GM23338 (cell line): ENCODE results near the gene PDHB. TPM values are rescaled to one million over a fixed set of nuclear protein-coding genes. Genes with fewer than 3 reads are reported as not detected.

Experiments
- ATAC-seq: fragments of 200-7000 bp; cut with Tn5 transposase; 3 replicates; pipeline ENCODE4 v1.9.1; 2020
- DNase-seq: peaks from one replicate; pipeline ENCODE4 v3.0.0-alpha.2; 2015; ENCODE audit warnings: low spot score
- H2AFZ ChIP-seq: fragments of 200-600 bp; sonication (generic); 2 replicates; pipeline ENCODE4 v1.8.0; 2016; ENCODE audit warnings: antibody characterized with exemption, mild to moderate bottlenecking, moderate library complexity
- H3F3A ChIP-seq: fragments of 200-600 bp; sonication (generic); replicated peaks from 2 replicates; pipeline ENCODE4 v1.8.0; 2017; ENCODE audit warnings: antibody characterized with exemption, mixed run types, low read depth
- H3K27ac ChIP-seq: fragments of 200-600 bp; sonication (generic); 2 replicates; pipeline ENCODE4 v1.6.1; 2016; ENCODE audit warnings: low read depth
- H3K27me3 ChIP-seq: fragments of 200-600 bp; sonication (generic); 2 replicates; pipeline ENCODE4 v1.8.0; 2016; ENCODE audit warnings: mild to moderate bottlenecking, mixed run types, moderate library complexity; ENCODE audit not compliant: insufficient read depth
- H3K36me3 ChIP-seq: fragments of 200-600 bp; sonication (generic); 2 replicates; pipeline ENCODE4 v1.8.0; 2016; ENCODE audit warnings: mild to moderate bottlenecking; ENCODE audit not compliant: insufficient read depth
- H3K4me1 ChIP-seq: fragments of 200-600 bp; sonication (generic); 2 replicates; pipeline ENCODE4 v1.8.0; 2016; ENCODE audit warnings: mild to moderate bottlenecking, moderate library complexity; ENCODE audit not compliant: insufficient read depth
- H3K4me2 ChIP-seq: fragments of 200-600 bp; sonication (generic); 2 replicates; pipeline ENCODE4 v1.7.1; 2017; ENCODE audit warnings: mixed run types
- H3K4me3 ChIP-seq: fragments of 200-600 bp; sonication (generic); 2 replicates; pipeline ENCODE4 v1.6.1; 2016; ENCODE audit warnings: mixed run types
- H3K79me2 ChIP-seq: fragments of 200-600 bp; sonication (generic); replicated peaks from 2 replicates; pipeline ENCODE4 v1.8.0; 2017; ENCODE audit warnings: mild to moderate bottlenecking; ENCODE audit not compliant: insufficient read depth
- H3K9me2 ChIP-seq: fragments of 200-600 bp; sonication (generic); 2 replicates; pipeline ENCODE4 v1.8.0; 2017; ENCODE audit not compliant: insufficient read depth
- H4K20me1 ChIP-seq: fragments of 200-600 bp; sonication (generic); replicated peaks from 2 replicates; pipeline ENCODE4 v1.8.0; 2017; ENCODE audit warnings: mild to moderate bottlenecking; ENCODE audit not compliant: insufficient read depth
- H3K27ac Mint-ChIP-seq: 2 replicates; pipeline ENCODE4 v1.8.0; 2020; ENCODE audit warnings: inconsistent platforms, mild to moderate bottlenecking, moderate library complexity, mixed read lengths
- H3K27me3 Mint-ChIP-seq: 3 replicates; pipeline ENCODE4 v1.8.0; 2022; ENCODE audit warnings: low read depth, mild to moderate bottlenecking, moderate library complexity, mixed read lengths, inconsistent platforms; ENCODE audit not compliant: insufficient read depth, poor library complexity
- H3K36me3 Mint-ChIP-seq: 3 replicates; pipeline ENCODE4 v1.8.0; 2021; ENCODE audit warnings: low read depth, mild to moderate bottlenecking, inconsistent platforms, moderate library complexity, mixed read lengths
- H3K4me1 Mint-ChIP-seq: 3 replicates; pipeline ENCODE4 v1.8.0; 2020; ENCODE audit warnings: mild to moderate bottlenecking, inconsistent platforms, mixed read lengths
- H3K4me3 Mint-ChIP-seq: 3 replicates; pipeline ENCODE4 v1.8.0; 2021; ENCODE audit warnings: moderate library complexity, mild to moderate bottlenecking, inconsistent platforms, mixed read lengths
- H3K9me3 Mint-ChIP-seq: 3 replicates; pipeline ENCODE4 v1.8.0; 2020; ENCODE audit warnings: moderate library complexity, mild to moderate bottlenecking, inconsistent platforms, mixed read lengths
- CREB1 ChIP-seq: fragments of 250-450 bp; sonication (Bioruptor Pico); IDR thresholded peaks from 2 replicates; pipeline ENCODE4 v1.5.0; 2020; ENCODE audit warnings: low read depth, mild to moderate bottlenecking, moderate library complexity
- ETS1 ChIP-seq: IDR thresholded peaks from 2 replicates; pipeline ENCODE4 v1.6.1; 2016; ENCODE audit warnings: antibody characterized with exemption
- EZH2phosphoT487 ChIP-seq: fragments of 200-600 bp; sonication (generic); IDR thresholded peaks from one replicate; pipeline ENCODE4 v1.8.1; 2018; ENCODE audit warnings: antibody characterized with exemption; ENCODE audit not compliant: unreplicated experiment
- JUNB ChIP-seq: IDR thresholded peaks from one replicate; pipeline ENCODE4 v1.6.1; 2016; ENCODE audit warnings: antibody characterized with exemption; ENCODE audit not compliant: unreplicated experiment
- NANOG ChIP-seq: IDR thresholded peaks from 2 replicates; pipeline ENCODE4 v1.6.1; 2016; ENCODE audit warnings: antibody characterized with exemption, borderline replicate concordance
- POLR2AphosphoS5 ChIP-seq: IDR thresholded peaks from 2 replicates; pipeline ENCODE4 v1.6.1; 2016; ENCODE audit warnings: antibody characterized with exemption, low read depth
- REST ChIP-seq: IDR thresholded peaks from one replicate; pipeline ENCODE4 v1.6.1; 2018; ENCODE audit warnings: antibody characterized with exemption; ENCODE audit not compliant: unreplicated experiment
- STAT1 ChIP-seq: IDR thresholded peaks from one replicate; pipeline ENCODE4 v1.6.1; 2016; ENCODE audit warnings: antibody characterized with exemption; ENCODE audit not compliant: unreplicated experiment
- ZNF114 ChIP-seq: fragments of 250-450 bp; sonication (Bioruptor Pico); IDR thresholded peaks from 2 replicates; pipeline ENCODE4 v1.5.0; 2020; ENCODE audit warnings: mild to moderate bottlenecking, moderate library complexity
- ZNF462 ChIP-seq: fragments of 250-450 bp; sonication (Bioruptor Pico); IDR thresholded peaks from 2 replicates; pipeline ENCODE4 v1.5.0; 2020; ENCODE audit warnings: mild to moderate bottlenecking, moderate library complexity
- polyA plus RNA-seq: library from polyadenylated mRNA; unstranded; fragments of >200 nt; fragmentation: Nextera tagmentation; extraction: Ambion mirVana; gene quantifications from 2 replicates; pipeline ENCODE4 v1.2.1, GENCODE V29; 2016
- total RNA-seq: library from RNA; depleted of rRNA; stranded (reverse); fragments of >200 nt; shearing (Covaris generic); gene quantifications from 2 replicates; pipeline ENCODE4 v1.2.3, GENCODE V29; 2014

The PDHB gene
- total and polyA plus RNA-seq, 2 experiments from 2014 or later = 172 to 222 TPM

GRCh38 chr3:58466899-58467563 lies 33.4 kb upstream of the PDHB start (continued):
- TF ChIP-seq REST = no peak
- TF ChIP-seq CREB1 (CRISPR knock-in tag) = no peak
- TF ChIP-seq NANOG = no peak
- no peak for TF ChIP-seq EZH2phosphoT487
- no peak for TF ChIP-seq STAT1
- TF ChIP-seq ZNF114 (CRISPR knock-in tag) = no peak
- TF ChIP-seq ETS1 = no peak

- Mint-ChIP-seq H3K4me3 (no peak overlapping the region), H3K27ac (no peak overlapping the region), H3K27me3 (peaks cover 6% of the 10 kb centered on the region), H3K36me3 (no peaks in the 10 kb centered on the region), H3K9me3 (no peaks in the 10 kb centered on the region), H3K4me1 (peaks cover 12% of the 10 kb centered on the region)
- Histone ChIP-seq H3K9me2 (no peaks in the 10 kb centered on the region), H3F3A (no peaks in the 10 kb centered on the region), H3K27me3 (no peaks in the 10 kb centered on the region), H3K4me2 (no peak overlapping the region), H4K20me1 (no peaks in the 10 kb centered on the region), H3K4me3 (no peak overlapping the region), H2AFZ (no peak overlapping the region), H3K36me3 (no peaks in the 10 kb centered on the region), H3K27ac (no peak overlapping the region), H3K4me1 (peaks cover 9% of the 10 kb centered on the region), H3K79me2 (no peaks in the 10 kb centered on the region)
- TF ChIP-seq POLR2AphosphoS5 (no peak), EZH2phosphoT487 (no peak), ZNF462 (CRISPR knock-in tag) (no peak), JUNB (no peak), NANOG (no peak), CREB1 (CRISPR knock-in tag) (no peak), ZNF114 (CRISPR knock-in tag) (no peak), ETS1 (no peak)
- DNase-seq = no peak
- ATAC-seq = no peak
These were observed 31.2 kb upstream of the PDHB start for GRCh38 chr3:58464866-58465265.
